Natural killer cell treated with Interleukin-12 subunit alpha and Interleukin-12 subunit beta and Interleukin-15 and Interleukin-18, amount 100 ng/mL, for 72 hours (primary cell): ENCODE measurements around the gene MAP3K8. TPM values are rescaled to one million over a fixed set of nuclear protein-coding genes. Genes with fewer than 3 reads are reported as not detected.
A peak's percentile ranks its signal among the peaks of the same experiment; 100 is the strongest.

Experiments used
- ATAC-seq, 2 donors: fragments of 150-1000 bp; cut with Tn5 transposase in 1 of 2; sonication (Bioruptor Pico), chemical (Tn5 transposase) in 1 of 2; 2 replicates each; pipeline ENCODE4 v1.10.0; 2021
- DNase-seq: peaks from one replicate; pipeline ENCODE4 v3.0.0; 2022; ENCODE audit warnings: low spot score
- H3K27ac Mint-ChIP-seq, 2 donors: 1 replicate in 1 of 2; 2 replicates in 1 of 2; pipeline ENCODE4 v1.8.0; 2022; ENCODE audit warnings: mixed read lengths in 2 of 2, mild to moderate bottlenecking in 1 of 2, moderate library complexity in 1 of 2
- H3K27me3 Mint-ChIP-seq, 2 donors: 1 replicate in 1 of 2; 2 replicates in 1 of 2; pipeline ENCODE4 v1.8.0; 2022; ENCODE audit warnings: mixed read lengths in 2 of 2
- H3K36me3 Mint-ChIP-seq: one replicate; pipeline ENCODE4 v1.8.0; 2022; ENCODE audit warnings: mixed read lengths
- H3K4me1 Mint-ChIP-seq, 2 donors: 1 replicate in 1 of 2; 2 replicates in 1 of 2; pipeline ENCODE4 v1.8.0; 2022; ENCODE audit warnings: low read depth in 2 of 2, mixed read lengths in 2 of 2, mild to moderate bottlenecking in 1 of 2
- H3K4me3 Mint-ChIP-seq: one replicate; pipeline ENCODE4 v1.8.0; 2022; ENCODE audit warnings: mixed read lengths
- H3K9me3 Mint-ChIP-seq: 2 replicates; pipeline ENCODE4 v1.8.0; 2022; ENCODE audit warnings: mixed read lengths
- total RNA-seq, 2 donors: library from RNA; stranded (reverse); gene quantifications; one replicate each; pipeline ENCODE4 v1.2.3, GENCODE V29; 2022

Gene MAP3K8
- 100 to 1,000 TPM; 239 to 355 TPM for total RNA-seq

DNA sequence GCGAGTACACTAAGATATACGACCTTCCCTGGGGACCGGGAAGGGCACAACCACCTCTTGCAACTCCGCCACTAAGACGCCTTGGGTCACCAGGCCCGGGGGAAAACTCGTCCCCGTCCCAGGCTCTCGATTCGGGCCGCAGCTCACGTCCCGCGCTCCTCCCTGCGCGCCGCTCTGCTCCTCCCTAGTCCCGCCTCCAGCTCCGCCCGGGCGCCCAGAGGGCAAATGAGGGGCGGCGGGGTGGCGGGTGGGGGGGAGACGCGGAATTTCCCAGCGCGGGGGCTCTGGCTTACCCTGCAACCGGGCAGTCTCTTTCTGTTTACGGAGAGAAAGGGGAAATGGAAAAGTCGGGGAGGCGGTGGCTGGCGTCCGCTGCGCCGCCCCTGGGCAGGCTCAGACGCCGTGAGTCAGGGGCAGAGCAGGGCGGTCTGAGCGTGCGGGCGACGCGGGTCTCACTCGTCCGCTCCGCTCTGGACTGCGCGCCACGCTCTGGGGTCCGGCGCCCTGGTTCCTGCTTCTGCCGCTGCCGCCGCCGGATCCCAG, at the start of gene MAP3K8:
Gene MAP3K8 (plus strand): TSS at position 455 of the 543 bp plus-strand sequence. CDS start 4,755 bp downstream, outside the sequence.
- Mint-ChIP-seq H3K4me1 (peaks cover 37 to 53% of the 10 kb centered on the region in 2 donors), H3K27me3 (no peaks in the 10 kb centered on the region), H3K4me3 (peak within 1 kb of the TSS; percentile 93), H3K9me3 (no peaks in the 10 kb centered on the region), H3K36me3 (peaks cover 42% of the 10 kb centered on the region), H3K27ac (peak within 1 kb of the TSS; percentile 91 to 99)
- ATAC-seq = peak; percentile 87 to 89
- DNase-seq = peak; percentile 96

DNA sequence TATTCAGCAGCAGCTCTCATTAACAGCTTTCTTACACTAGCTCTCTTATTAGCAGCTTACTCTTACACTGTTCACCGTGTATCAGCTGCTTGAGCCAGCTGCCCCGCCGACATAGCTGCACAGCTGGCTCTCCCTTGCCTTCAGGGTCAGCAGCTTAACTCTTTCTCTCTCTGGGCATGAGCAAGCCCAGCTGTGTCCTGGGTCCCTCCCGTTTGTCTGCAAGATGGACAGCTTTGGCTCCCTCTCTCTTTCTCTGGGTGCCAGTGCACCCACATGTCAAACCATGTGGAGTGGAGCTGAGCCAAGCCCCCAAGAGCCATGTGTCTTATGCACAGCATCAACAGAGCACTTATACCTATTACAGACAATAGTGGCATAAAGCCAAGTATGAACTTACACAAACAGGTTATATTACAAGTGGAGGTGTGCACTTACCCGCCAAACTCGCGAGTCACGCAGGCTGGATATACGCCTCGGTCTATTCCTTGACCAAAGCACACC, 49.2 kb upstream of the MAP3K8 start:
- Mint-ChIP-seq H3K36me3 (no peaks in the 10 kb centered on the region), H3K27ac (no peak overlapping the region), H3K4me1 (no peaks in the 10 kb centered on the region), H3K9me3 (no peaks in the 10 kb centered on the region), H3K27me3 (peaks cover 14 to 25% of the 10 kb centered on the region in 2 donors), H3K4me3 (no peak overlapping the region)
- ATAC-seq = peak; percentile 24 to 56
- DNase-seq = no peak

DNA sequence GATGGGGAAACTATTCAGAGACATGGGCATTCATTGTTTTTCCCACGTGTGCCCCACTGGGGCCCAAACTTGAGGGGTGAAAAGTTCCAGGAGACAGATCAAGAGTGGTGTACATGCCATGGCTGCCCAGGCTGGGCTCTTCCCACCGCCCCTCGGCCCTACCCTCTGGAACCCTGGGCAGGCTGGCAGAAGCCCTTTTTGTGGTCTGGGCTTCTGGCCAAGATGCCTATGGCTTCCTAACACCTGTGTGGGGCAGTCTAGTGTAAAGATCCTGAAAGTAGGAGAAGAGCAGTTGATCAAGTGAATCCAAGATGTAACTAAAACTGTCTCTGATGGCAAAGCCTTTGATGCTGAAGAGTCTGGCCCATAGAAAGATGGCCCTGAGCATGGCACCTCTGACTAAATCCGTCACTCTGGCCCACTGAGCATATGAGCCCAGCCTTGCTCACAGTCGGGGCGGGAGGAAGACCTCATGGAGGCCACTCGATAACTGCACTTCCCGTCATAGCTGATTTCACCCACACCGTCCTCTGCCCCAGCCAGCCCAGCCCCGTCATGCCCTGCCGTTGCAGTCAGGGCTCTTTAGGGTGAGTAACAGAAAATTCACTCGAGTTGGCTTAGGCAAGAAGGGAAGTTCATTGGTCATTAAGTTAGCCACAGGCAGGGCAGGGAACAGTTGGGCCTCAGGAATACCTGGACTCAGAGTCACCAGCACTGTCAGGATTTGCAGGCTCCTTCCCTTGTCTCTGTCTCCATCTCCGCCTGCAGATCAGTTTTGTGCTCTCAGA, 47.0 kb upstream of the MAP3K8 start:
- peaks cover 8 to 18% of the 10 kb centered on the region in 2 donors for H3K27me3 Mint-ChIP-seq

DNA sequence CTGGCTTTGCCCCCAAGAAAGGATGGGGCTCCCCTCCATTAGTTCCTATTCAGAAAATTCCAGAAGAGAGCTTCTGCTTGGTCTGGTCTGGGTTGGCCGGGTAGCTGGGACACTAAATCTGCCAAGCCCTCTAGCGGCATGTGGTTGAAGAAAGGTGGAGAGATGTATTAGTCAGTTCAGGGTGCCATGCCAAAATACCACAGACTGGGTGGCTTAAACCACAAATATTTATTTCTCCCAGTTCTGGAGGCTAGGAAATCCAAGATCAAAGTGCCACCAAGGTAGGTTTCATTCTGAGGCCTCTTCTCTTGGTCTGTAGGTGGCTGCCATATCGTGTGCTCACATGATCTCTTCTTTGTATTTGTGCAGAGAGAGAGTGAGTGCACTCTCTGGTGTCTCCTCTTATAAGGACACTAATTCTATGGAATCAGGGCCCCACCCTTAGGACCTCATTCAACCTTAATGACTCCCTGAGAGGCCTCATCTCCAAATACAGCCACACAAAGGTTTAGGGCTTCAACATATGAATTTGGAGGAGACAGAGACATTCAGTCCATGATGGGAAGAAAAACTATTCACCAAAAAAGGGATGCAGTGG, 46.2 kb upstream of the MAP3K8 start:
- peaks cover 10 to 18% of the 10 kb centered on the region in 2 donors for H3K27me3 Mint-ChIP-seq
- H3K27ac Mint-ChIP-seq = no peak overlapping the region
- H3K4me3 Mint-ChIP-seq = no peak overlapping the region
- H3K9me3 Mint-ChIP-seq = no peaks in the 10 kb centered on the region
- ATAC-seq (no peak), DNase-seq (no peak)
- H3K4me1 Mint-ChIP-seq = peaks cover 3% of the 10 kb centered on the region in 2 donors
- no peaks in the 10 kb centered on the region for H3K36me3 Mint-ChIP-seq

More for the DNA sequence above, 47.0 kb upstream of the MAP3K8 start:
- Mint-ChIP-seq H3K27ac (no peak overlapping the region), H3K4me3 (no peak overlapping the region), H3K9me3 (no peaks in the 10 kb centered on the region), H3K4me1 (no peaks in the 10 kb centered on the region), H3K36me3 (no peaks in the 10 kb centered on the region)
- DNase-seq = no peak
- ATAC-seq = no peak

DNA sequence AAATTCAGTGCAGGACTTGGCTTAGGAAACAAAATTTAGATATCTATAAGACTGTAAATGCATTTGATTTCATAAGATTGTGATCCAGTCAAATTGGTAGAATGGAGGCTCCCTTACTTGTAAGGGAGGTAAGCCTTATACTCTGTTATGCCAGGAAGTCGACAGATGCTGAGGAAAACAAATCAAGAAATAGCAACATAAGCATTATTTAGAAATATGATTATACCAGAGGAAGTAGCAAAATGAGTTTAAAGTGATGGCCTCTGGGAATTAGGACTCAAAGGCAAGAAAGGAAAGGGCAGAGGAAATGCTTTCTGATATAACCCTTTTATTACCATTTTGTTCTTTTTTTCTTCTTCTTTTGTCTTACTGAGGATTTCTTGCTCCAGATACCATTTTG, 44.4 kb upstream of the MAP3K8 start:
- ATAC-seq (no peak), DNase-seq (no peak)
- peaks cover 3 to 4% of the 10 kb centered on the region in 2 donors for H3K4me1 Mint-ChIP-seq
- H3K4me3 Mint-ChIP-seq = no peak overlapping the region
- H3K36me3 Mint-ChIP-seq = no peaks in the 10 kb centered on the region
- no peaks in the 10 kb centered on the region for H3K9me3 Mint-ChIP-seq
- H3K27ac Mint-ChIP-seq = no peak overlapping the region
- H3K27me3 Mint-ChIP-seq = peaks cover 10 to 24% of the 10 kb centered on the region in 2 donors

DNA sequence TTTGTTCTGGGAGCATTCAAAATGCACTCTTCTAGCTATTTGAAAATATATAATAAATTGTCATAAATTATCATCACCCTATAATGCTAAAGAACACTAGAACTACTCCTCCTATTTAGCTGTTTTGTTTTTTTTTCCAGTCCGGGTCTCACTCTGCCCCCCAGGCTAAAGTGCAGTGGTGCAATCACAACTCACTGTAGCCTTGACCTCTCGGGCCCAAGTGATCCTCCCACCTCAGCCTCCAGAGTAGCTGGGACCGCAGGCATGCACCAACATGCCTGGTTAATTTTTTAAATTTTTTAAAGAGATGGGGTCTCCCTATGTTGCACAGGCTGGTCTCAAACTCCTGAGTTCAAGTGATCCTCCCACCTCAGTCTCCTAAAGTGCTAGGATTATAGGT, 43.8 kb upstream of the MAP3K8 start:
- Mint-ChIP-seq H3K27ac (no peak overlapping the region), H3K4me1 (peaks cover 3 to 4% of the 10 kb centered on the region in 2 donors), H3K36me3 (no peaks in the 10 kb centered on the region), H3K9me3 (no peaks in the 10 kb centered on the region), H3K27me3 (peaks cover 10 to 24% of the 10 kb centered on the region in 2 donors), H3K4me3 (no peak overlapping the region)
- ATAC-seq (no peak), DNase-seq (no peak)

DNA sequence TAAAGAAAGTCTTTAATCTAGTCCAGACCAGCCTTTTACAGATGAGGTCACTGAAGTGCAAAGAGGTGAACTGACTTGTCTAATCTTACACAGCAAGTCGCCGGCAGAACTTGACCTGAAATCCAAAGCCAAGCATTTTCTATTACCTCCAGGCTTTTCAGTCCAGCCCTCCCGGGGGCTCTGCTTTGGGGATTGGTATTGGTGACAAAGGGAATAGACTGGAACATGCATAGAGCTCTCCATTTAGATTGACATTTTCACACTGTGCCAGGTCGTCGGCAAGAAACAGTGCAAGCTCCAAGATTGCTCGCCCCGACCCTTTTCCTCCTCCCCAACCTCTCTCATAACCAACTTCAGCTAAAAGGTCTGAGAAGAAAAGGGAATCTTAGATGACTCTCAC, 42.7 kb upstream of the MAP3K8 start:
- Mint-ChIP-seq H3K36me3 (no peaks in the 10 kb centered on the region), H3K4me3 (no peak overlapping the region), H3K27ac (no peak overlapping the region), H3K9me3 (no peaks in the 10 kb centered on the region), H3K27me3 (peaks cover 10 to 24% of the 10 kb centered on the region in 2 donors), H3K4me1 (peaks cover 3 to 4% of the 10 kb centered on the region in 2 donors)
- DNase-seq (no peak), ATAC-seq (no peak)

DNA sequence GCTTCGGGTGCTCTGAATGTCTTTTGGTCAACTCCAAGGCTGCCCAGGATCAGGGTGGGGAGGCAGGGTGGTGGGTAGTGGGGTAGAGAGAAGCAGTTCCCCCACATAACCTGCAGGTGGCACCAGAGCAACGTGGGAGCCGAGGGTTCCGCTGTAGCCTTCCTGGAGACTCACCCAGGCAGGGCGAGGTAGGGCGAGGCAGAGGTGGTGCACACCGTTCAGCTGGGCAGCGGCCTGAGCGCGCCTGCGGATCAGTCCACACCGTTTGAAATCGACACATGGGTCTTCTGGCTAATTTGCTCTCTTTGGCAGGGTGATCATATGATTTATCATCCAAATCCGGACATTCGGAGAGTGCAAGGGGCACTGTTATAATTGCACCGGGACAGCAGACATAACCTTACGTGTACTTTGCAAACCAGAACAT, 41.4 kb upstream of the MAP3K8 start:
- Mint-ChIP-seq H3K9me3 (no peaks in the 10 kb centered on the region), H3K27me3 (peaks cover 8 to 22% of the 10 kb centered on the region in 2 donors), H3K36me3 (no peaks in the 10 kb centered on the region), H3K27ac (no peak overlapping the region), H3K4me3 (no peak overlapping the region), H3K4me1 (peaks cover 3 to 10% of the 10 kb centered on the region in 2 donors)
- DNase-seq = peak; percentile 82
- ATAC-seq = peak; percentile 97 to 98

DNA sequence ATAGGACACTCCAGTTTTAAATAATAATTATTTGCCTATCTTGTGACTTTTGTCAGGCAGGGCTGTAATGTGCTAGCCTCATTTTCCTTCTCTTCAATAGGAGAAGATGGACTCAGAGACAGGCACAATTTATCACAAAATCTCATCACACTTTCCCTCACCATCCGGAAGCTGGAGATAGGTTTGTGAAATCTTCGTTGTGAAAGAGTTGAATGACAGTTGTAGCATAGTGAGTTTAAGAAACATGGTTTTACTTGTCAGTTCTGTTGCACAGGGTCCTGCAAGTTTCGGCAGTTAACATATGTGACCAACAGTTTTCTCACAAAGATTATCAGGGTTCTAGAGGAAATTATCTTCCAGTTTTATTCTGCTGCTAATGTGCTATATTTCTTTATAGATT, 37.7 kb upstream of the MAP3K8 start:
- no peak for DNase-seq
- Mint-ChIP-seq H3K9me3 (no peaks in the 10 kb centered on the region), H3K4me3 (no peak overlapping the region), H3K27ac (peak overlapping the region in 1 of 2 donors; percentile 0), H3K27me3 (peaks cover 6 to 7% of the 10 kb centered on the region in 2 donors), H3K4me1 (peaks cover 14 to 25% of the 10 kb centered on the region in 2 donors), H3K36me3 (no peaks in the 10 kb centered on the region)
- no peak for ATAC-seq

DNA sequence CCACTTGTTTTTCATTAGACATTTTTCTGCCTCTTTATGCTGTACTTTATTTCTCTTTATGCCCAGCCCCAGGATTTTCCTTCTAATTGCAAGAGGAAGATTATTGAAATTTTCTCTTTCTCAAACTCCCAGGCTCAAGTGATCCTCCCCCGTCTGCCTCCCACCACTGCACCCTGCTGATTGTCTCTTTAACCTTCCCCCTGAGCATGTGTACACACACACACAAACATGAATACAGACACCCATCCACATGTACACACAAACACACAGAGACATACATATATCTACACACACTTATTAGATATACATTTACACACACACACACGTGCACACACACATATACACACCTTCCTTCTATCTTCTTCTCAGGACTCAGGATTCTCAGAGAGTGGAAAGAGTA, 37.3 kb upstream of the MAP3K8 start:
- H3K4me1 Mint-ChIP-seq = peaks cover 14 to 25% of the 10 kb centered on the region in 2 donors
- no peak for ATAC-seq
- no peaks in the 10 kb centered on the region for H3K36me3 Mint-ChIP-seq
- no peak for DNase-seq
- peak overlapping the region in 1 of 2 donors; percentile 0 for H3K27ac Mint-ChIP-seq
- H3K27me3 Mint-ChIP-seq = peaks cover 6 to 7% of the 10 kb centered on the region in 2 donors
- H3K4me3 Mint-ChIP-seq = peak overlapping the region; percentile 2
- no peaks in the 10 kb centered on the region for H3K9me3 Mint-ChIP-seq

DNA sequence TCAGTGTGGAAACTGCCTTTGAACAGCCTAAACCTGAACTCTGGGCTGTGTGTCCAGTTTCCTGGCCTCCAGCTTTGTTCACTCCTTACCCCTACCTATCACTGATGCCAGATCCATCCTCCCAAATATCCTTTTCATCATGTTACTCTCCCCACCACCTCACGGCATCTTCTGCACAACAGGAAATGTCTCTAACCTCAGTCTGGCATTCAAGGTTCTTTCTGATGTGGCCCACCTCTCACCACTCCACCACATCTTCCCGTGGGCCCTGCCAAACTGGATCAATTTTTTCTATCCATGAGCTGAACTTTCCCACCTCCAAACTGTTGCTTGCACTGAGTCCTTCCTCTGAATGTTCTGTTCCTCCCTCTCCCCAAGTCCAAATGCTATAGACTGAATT, 35.8 kb upstream of the MAP3K8 start:
- ATAC-seq = peak in 1 of 2 donors; percentile 62
- Mint-ChIP-seq H3K27me3 (peaks cover 4 to 6% of the 10 kb centered on the region in 2 donors), H3K4me1 (peaks cover 11 to 21% of the 10 kb centered on the region in 2 donors), H3K4me3 (peak overlapping the region; percentile 7), H3K36me3 (no peaks in the 10 kb centered on the region), H3K9me3 (no peaks in the 10 kb centered on the region), H3K27ac (no peak overlapping the region)
- no peak for DNase-seq

DNA sequence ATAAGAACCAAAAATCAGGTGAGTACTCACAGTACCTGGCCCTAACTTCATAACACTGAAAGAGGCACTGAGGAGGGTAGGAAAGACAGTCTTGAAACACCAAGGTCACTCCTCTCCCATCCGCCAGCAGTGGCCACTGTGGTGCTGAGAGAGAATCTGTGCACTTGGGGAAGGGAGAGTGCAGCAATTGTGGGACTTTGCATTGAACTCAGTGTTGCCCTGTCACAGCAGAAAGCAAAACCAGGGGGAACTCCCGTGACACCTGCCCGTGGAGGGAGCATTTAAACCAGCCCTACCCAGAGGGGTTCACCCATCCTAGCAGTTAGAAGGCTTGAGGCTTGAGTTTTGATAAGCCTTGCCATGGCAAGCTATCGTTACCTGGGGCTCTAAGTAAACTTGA, 35.2 kb upstream of the MAP3K8 start:
- Mint-ChIP-seq H3K27me3 (peaks cover 1 to 4% of the 10 kb centered on the region in 2 donors), H3K9me3 (no peaks in the 10 kb centered on the region), H3K4me1 (peaks cover 11 to 21% of the 10 kb centered on the region in 2 donors), H3K4me3 (peak overlapping the region; percentile 7), H3K27ac (no peak overlapping the region), H3K36me3 (no peaks in the 10 kb centered on the region)
- DNase-seq (no peak), ATAC-seq (no peak)

DNA sequence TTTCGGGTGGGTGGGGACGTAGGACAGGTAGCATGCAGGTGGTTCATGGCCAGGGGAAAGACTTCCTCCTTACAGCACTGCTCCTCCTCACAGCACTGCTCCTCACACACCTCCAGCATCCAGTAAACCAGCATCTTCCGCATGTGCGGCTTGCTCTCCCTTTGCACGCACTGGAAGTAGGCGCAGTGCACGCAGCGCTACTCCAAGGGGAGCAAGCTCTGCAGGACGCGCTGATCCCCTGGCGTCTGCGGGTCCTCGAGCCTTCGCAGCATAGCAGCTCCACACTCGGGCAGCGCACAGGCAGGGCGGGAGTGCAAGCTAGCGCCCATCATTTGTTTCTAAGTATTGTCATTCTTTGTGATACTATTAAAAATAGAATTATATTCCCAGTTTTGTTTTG, 30.5 kb upstream of the MAP3K8 start:
- no peak overlapping the region for H3K27ac Mint-ChIP-seq
- H3K4me1 Mint-ChIP-seq = peaks cover 5 to 8% of the 10 kb centered on the region in 2 donors
- H3K27me3 Mint-ChIP-seq = peaks cover 0 to 4% of the 10 kb centered on the region in 2 donors
- H3K4me3 Mint-ChIP-seq = no peak overlapping the region
- no peaks in the 10 kb centered on the region for H3K36me3 Mint-ChIP-seq
- ATAC-seq (no peak), DNase-seq (no peak)
- H3K9me3 Mint-ChIP-seq = no peaks in the 10 kb centered on the region

DNA sequence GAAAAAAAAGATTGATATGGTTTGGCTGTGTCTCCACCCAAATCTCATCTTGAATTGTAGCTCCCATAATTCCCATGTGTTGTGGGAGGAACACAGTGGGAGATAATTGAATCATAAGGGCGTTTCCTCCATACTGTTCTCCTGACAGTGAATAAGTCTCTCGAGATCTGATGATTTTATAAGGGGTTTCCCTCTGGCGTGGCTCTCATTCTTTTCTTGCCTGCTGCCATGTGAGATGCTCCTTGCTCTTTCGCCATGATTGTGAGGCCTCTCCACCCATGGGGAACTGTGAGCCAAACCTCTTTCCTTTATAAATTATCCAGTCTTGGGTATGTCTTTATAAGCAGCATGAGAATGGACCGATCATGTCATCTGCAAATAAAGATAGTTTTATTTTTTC, 29.4 kb upstream of the MAP3K8 start:
- DNase-seq (no peak), ATAC-seq (no peak)
- Mint-ChIP-seq H3K9me3 (no peaks in the 10 kb centered on the region), H3K27me3 (peaks cover 0 to 3% of the 10 kb centered on the region in 2 donors), H3K4me1 (peaks cover 4 to 5% of the 10 kb centered on the region in 2 donors), H3K36me3 (no peaks in the 10 kb centered on the region), H3K27ac (no peak overlapping the region), H3K4me3 (no peak overlapping the region)
